Stimulated activated CD8-positive, alpha-beta memory T cell treated with anti-CD3 and anti-CD28 coated beads, Interleukin-15, amount 100 ng/mL, for 1 hour (primary cell): ENCODE results near the gene SLC66A2.
"Not testable (repeated sequence)": the region's sequence is repeated elsewhere in the genome, so short reads cannot be mapped to it uniquely, and the experiment has no call there.

Source experiments
- DNase-seq: peaks from one replicate; pipeline ENCODE4 v3.0.0-alpha.2; 2020; ENCODE audit warnings: low read depth

SLC66A2 gene

DNA sequence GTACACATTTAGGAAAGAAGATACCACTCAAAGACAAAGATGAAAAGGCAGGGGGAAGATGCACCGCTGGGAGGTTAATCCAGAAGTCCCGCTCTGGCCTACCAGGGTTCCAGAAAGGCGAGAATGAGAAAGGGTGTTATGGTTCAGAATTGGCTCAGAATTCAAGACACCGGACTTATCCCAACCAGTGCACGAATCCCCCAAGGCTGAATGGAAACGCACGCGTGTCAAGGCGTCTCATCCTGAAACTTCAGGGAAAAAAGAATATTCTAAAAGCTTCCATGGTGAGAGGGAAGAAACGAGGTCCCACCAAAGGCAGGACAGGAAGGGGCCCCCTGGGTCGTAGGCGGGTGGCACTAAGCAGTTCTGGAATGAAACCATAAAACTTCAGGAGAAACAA lies 71.9 kb downstream of the SLC66A2 start:
- DNase-seq, result no peak

DNA sequence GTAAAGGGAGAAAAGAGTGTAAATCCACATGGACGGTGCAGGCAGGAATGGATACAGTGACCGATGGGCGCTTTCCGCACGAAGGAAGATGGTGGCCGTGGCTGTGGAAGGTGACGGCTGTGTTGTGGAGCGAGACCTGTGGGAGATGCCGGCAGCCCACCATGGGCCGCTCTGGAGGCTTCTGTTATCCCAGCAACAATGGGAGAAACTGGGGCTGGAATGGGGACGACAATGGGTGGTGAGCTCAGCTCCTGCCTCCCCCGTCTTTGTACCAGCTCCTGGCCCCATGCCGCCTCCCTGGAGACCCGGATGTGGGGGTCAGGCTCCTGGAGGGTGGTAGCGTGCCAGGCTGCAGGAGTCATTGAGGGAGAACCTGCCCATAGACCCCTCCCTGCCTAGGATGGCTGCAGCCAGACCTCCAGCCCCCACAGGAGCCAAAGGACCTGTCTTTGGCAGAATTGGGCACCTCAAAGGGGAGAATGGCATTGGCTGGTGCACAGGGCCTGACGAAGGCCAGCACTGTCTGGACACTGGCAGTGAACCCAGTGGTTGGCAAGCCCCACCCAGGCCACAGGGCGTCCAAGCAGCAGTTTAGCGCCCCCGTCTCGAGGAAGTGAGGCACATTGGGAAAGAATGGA lies 72.6 kb downstream of the SLC66A2 start:
- no peak for DNase-seq

DNA sequence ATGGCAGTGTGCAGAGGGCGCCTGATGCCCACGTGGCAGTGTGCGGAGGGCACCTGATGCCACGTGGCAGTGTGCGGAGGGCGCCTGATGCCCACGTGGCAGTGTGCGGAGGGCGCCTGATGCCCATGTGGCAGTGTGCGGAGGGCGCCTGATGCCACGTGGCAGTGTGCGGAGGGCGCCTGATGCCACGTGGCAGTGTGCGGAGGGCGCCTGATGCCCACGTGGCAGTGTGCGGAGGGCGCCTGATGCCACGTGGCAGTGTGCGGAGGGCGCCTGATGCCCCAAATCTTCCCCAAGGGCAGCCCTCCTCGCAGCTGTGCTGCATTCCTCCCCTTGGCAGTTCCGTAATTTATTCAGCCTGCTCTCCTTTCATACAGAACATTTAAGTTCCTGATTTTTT lies 73.2 kb downstream of the SLC66A2 start:
- not testable (repeated sequence) for DNase-seq

DNA sequence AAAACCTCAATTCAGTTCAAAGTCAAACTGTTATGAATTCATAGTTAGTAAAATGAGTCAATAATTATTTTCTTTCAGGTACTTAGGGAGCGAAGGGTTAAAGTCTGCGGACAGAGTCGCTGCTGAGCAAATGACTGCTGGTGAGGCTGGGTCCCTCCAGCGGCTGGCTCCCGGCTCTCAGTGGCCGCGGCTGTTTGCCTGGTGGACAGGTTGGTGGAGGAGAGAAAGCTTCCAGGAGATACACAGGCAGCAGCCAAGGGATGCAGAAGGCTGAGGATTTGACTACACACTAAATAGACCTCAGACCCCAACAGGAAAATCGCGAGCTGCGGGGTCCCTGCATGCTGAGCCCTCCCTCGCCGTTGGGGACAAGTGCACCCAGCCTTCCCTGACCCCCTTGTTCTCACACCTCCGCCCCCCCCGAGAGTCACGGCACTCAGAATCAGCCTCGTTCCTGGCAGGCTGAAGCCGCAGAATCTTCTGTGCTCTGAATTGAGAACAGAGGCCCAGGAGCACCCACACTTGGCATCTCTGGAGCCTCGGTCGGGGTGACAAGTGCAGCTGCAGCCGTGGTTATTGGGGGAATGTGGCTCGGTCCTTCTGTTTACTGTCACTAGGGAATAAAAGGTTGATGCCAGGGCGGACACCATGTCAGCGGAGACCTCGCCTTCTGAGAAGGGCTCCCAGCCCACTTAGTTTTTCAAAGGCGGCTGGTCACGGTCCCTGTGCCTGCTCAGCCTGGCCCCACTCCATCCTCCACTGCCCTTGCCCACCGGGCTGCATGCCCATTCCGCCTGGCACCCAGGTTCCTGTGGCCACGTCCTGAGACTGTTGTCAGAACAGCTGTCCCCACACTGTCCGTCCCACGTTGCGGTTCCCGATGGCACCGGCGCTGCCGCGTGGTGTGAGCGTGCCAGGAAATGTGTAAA lies 74.0 kb downstream of the SLC66A2 start:
- DNase-seq, result no peak

DNA sequence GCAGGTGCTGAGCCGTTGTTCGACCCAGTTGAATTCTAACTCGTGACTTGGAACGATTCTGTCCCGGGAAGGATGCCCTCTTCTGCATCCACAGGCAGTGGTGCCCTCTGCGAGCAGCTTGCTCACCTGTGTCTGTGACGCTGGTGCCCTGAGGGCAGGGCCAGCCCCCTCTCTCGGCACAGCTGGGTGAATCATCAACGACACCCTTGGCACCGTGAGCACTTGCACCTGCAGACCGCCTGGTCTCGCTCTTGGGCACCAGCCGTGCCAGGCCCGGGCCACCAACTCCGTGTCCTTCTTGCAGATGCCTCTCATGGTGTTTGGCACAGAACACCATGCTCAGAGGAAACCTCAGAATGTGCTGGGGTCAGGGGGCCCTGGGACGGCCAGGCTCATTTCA lies 75.0 kb downstream of the SLC66A2 start:
- no peak for DNase-seq

DNA sequence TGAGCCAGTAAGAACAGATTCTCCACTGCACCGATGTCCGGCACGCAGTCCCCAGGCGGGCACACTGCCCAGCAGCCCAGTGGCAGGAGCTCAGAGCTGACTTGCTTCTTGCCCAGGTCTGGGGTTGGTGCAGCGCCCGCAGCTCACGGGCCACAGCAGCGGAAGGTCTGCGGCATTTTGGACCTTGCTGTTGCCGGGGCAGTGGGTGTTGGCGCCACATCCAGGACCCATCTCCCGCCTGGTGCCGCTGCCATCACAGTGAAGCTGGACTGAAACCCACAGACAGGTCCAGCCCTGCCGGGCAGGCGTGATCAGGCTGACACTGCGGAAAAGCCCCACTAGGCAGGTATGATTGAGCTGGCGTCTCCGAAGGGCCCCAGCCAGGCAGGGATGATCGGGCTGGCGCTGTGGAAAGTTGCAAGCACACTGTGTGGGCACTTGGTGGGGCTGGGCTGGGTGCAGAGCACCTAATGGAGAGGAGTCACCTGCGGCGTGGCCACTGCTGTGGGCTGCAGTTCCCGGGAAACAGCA lies 75.5 kb downstream of the SLC66A2 start:
- DNase-seq, result no peak

DNA sequence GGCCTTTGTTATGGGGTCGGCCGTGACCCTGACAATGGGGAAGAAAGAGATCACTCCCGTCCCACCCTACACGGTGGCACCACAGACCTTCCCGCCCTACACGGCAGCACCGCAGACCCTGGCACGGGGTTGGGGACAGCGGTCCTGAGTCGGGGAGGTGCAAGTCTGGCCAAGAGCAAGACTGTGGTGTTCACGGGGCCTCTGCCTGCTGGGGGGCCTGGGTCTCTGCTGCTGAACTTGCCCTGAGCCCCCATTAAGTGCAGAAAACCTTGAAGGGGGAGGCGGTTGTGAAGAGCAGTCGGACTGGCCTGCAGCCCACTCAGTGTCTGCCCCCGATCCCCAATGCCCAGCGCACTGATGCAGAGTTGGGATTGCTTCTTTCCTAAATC lies 75.9 kb downstream of the SLC66A2 start:
- DNase-seq, result no peak

DNA sequence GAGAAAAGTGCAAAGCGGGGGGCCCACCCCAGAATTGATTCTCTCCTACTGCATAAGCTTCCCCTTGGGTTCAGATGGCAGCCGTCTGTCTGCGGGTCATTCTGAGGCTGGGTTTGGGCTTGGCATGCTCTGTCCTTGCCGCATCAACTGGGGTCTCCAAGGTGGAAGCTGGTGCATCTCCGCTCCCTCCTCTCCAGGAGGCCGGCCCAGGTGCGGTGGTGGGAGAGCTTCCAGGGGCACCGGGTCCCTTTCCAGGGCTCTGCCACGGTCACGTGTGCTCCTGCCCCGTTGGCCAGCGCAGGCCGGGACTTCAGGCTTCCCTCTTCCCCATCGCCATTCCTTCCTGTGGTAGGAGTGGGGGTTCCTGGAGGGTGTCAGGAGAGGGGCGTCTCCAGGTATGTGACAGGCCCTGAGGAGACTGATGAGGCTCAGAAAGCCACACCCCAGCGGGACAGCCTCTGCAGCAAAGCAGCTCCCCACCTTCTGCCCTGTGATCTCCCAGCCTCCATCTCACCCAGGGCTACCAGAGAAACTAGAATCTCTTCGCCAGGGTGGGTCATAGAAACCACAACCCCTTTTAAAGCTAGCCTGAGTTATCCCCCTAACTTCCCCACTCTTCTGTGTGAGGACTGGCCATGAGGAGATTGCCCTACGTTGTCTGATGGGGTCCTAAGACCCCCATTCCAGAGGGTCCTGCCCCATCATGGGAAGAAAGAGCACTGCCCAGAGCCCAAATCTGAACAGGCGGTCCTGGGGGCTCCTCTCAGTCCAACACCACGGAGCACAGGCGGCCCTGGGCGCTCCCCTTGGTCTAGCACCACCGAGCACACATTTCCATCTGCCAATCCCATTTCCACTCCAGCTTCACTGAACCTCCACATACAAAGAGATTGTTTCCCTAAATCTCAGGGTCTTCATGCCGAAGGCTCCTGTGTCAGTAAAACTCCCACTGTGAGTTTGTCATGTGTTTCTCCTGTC lies 76.6 kb downstream of the SLC66A2 start:
- no peak for DNase-seq

DNA sequence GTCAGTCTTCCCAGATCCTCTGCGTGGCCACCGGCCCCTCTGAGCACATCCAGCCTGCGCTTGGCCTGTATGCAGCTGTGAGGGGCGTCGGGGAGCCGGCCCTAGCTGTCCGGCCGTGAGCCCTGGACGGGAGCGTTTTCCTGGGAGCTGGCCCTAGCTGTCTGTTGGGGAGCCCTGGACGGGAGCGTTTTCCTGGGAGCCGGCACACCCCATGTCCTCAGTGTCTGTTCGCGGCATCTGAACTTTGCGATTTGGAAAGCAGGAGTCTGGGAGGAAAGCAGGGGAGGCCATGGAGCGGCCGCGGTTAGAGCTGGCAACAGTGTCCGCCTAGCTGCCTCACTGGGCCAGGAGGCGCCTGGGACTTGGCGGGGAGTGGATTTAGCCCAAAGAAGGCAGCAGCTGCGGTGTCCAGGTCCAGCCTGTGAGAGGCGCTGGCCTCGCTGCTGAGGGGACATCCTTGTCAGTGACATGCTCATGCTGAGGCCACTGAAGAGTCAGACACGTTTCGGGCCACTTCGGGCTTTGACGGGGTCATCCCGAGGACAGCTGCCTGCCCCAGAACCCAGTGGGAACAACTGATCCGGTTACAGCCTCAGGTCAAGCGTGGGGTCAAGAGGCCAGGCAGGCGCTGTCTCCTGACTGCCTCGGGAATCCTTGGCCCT lies 77.9 kb downstream of the SLC66A2 start:
- DNase-seq, result no peak

DNA sequence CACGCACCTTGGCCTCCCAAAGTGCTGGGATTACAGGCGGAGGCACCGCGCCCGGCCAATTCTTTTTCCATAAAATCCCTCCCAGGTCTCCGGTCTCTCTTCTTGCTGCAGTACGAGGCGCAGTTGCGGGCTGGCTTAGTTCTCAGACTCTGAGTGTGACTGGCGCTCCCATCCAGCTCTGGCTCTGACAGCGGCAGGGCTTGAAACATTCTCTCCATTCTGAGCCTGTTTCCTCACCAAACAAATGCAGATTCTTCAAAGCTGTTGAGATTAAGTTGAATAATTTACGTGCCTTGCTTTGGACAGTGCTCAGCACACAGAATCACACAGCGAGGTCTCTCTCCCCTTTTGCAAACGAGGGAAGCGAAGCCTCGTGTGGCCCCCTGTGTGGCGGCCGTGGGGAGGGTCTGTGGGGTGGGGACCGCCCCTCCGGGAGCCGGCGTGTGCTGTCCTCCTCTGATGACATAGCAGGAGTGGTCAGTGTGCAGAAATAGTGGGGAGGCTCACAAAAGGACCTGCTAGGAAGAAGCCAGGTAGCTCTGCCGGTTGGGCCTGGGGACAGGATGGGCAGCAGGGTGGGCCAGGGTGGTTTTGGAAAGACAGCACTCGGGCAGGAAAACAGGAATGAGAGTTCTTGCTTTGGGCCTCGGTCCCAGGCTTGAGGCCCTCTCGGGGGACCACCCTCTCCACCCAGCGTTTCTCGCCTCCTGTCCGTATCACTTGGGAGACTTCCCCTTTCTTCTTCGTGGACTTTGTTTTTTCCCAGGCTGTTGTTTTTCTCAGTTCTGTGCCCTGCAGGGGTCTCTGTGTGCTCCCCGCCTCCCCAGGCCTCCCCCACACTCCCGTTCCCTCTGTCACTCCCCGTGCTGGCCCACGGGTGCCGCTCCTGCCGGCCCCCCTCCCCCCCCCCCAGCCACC lies 78.7 kb downstream of the SLC66A2 start:
- DNase-seq, result no peak

DNA sequence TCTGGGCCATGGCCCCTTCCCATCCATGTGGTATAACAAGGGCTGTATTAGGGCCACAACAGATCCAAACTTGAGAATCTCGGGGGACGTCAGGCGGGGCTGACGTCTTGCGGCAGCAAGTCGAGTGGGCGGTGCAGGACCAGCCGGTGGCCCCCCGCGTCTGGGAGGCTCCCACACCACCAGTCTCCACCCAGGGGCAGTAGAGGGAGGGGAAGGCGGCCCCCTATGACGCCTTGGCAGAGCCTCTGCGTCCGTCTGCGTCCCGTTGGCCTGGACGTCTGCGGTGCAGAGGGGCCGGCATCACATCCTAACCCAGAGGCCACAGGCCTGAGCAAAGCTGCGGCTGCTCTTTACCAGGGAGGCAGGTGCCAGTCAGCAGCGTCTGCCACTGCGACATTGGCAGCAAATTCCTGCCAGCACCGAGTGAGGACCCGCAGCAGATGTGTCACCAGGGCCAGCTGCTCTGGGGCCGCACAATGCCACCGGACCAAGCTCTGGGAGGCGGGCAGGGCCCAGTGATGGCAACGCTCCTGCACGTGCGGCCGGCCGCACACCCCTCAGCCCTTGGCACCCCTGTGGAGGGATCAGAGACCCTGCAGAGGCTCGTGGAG lies 79.9 kb downstream of the SLC66A2 start:
- no peak for DNase-seq

DNA sequence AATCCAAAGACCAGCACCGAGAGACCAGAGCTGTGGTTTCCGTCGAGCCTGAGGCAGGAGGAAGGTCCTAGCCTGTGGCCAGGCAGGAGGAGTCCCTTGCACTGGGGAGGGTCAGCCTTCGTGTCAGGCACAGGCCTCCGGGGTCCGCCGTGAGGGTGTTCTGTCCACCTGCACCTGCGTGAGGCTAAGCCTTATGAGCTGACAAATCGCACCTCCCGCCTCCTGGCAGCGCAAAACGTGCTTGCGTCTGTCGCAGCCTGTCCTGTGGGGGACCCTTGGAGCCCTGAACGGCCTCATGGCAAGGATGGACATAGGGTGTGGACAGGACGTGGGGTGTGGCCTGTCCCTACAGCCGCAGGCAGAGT lies 80.4 kb downstream of the SLC66A2 start:
- no peak for DNase-seq

DNA sequence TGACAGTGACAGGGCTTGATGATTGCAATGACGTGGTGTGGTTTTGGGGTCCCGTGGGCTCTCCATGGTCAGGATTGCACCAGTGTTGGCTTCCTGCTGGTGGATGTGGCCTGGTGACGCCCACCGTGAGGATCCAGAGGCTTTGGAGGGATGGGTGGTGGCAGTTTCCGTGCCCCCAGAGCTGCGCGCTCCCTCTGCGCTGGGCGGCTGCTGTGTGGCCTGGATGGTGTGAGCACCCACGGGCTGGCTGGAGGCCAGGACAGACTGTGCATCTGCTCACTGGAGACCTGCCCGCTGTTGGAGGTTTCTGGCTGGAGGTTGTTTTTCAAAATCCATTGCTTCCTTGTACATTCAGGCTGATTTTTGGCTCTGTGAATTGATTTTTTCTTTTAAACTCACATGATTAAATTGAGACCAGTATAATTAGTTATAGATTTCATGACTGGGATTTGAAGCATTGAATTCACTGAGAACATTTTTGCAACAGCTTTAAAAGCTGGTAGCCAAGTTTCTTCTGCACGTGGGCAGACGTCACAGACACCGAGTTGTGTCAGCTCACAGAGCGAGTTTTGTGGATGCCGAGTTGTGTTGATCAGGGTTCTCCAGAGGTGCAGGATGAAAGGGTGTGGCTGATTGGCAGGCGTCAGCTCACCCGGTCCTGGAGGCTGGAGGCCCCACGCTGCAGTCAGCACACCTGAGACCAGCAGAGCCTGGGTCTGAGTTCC lies 81.0 kb downstream of the SLC66A2 start:
- DNase-seq, result no peak

DNA sequence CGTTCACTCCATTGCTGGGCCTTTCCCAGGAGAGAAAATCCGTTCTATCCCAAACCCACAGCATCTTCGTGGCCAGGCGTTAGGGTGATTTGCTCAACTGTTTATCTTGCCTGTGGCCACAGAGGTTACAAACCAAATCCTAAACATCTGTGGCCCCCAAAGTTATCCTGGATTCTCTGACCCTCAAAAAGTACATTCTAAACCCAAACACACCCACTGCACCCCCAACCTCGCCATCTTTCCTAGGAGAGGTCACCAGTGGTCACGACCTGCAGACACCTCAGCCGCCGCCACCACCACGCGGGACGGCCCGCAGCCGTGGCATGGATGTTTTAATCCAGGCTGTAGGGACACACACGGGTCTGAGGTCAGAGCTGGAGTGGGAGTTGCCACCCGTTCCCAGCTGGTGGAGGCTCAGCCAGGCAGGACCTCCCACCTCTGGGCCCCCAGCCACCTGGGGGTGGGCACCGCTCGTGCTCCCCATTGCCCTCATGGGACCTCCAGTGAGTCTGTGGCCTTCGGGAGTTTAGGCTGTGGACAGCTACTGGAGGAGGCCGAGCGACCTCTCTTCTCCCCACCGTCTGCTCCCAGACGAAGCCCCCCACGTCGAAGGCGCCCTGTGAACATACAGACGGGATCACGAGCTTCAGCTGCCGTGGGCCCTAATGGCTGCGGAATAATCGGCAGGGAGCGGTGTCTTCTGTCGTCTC lies 81.7 kb downstream of the SLC66A2 start:
- DNase-seq, result no peak

DNA sequence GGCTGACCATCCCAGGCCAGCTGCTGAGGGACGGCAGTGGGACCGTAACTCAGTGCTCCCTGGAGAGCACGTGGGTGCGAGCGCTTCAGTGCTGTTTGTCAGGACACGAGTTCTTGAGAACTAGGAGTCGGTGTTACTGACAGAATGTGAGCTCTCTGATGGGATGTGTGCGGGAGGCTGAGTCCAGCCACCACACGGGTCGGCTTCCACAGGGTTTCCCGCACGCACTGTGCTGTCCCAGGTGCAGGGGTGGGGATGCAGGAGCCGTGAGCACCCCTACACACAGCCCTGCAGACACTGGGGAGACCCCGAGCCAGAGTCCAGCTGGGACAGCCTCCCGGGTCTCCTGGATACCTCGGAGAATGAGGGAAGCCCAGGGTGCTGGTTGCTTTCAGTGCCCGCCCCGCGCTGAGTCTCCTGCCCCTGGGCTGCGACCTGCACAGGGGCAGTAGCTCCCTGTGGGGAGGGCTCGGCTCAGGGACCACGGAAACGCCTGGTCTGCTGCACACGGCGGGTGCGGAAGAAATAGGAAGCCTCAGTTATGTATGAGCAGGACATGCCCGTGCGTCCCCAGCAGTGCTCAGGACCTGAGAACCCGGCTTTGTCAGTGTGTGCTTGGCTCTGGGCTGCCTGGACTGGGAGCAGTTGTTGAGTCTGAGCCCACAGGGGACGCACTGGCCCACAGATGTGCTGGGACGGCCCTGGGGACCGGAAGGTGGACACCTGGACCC lies 82.5 kb downstream of the SLC66A2 start:
- no peak for DNase-seq

DNA sequence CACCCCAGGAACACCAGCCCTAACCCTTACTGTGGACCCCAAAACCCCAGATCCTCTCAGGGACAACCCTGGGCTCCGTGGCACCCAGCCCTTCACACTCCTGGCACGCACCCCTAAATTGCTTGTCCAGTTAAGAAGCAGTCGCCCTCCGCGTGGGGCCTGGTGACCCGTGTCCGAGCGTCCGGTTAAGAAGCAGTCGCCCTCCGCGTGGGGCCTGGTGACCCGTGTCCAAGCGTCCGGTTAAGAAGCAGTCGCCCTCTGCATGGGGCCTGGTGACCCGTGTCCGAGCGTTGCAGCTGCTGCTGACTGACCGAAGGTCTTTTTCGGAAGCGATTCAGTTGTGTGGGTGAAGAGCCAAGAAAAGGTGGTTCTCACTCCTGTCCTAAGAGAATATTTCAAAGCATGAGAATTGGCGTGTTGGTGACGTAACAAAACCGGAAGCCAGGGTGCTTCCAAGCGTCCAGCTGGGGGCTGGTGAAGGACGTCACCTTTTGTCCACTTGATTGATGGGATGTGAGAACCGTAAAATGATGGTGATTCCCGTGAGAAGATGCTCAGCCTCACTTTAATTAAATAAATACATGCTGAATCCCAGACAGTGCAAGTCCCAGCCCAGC lies 83.2 kb downstream of the SLC66A2 start:
- DNase-seq, result no peak

DNA sequence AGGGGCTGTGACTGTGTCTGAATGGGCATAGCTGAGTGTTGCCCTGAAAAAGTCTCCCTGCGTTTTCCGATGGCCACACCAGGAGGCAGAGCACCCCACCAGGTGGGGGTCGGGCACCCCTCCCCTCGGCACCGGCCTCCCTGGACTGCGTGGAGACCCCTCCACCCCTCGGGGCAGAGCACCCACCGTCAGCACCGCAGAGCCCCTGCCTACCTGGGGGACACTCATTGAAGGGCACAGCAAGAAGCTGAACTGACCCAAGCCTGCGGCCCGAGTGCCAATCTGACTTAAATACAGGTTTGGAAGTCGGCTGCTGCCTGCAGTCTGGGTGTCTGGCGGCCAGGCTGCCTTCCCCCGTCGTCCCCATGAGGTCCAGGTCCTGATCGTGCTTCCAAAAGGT lies 83.8 kb downstream of the SLC66A2 start:
- DNase-seq, result no peak
